HAP-1 (cell line): Measurements from ENCODE around the gene BSCL2.
"Not testable (repeated sequence)": the region's sequence is repeated elsewhere in the genome, so short reads cannot be mapped to it uniquely, and the experiment has no call there.

Source experiments
- DNase-seq, 2 experiments: peaks; one replicate each; pipeline ENCODE4 v3.0.0-alpha.2; 2016 to 2020; ENCODE audit warnings: low spot score in 2 of 2
- H3K27me3 ChIP-seq: fragments of 250-450 bp; sonication (Bioruptor Pico); 2 replicates; pipeline ENCODE4 v1.5.1; 2020; ENCODE audit warnings: low read depth, mild to moderate bottlenecking, moderate library complexity
- H3K36me3 ChIP-seq: fragments of 250-450 bp; sonication (Bioruptor Pico); replicated peaks from 2 replicates; pipeline ENCODE4 v1.5.1; 2020; ENCODE audit warnings: mild to moderate bottlenecking
- H3K4me1 ChIP-seq: fragments of 250-450 bp; sonication (Bioruptor Pico); 2 replicates; pipeline ENCODE4 v1.5.1; 2020; ENCODE audit warnings: mild to moderate bottlenecking
- H3K4me3 ChIP-seq: fragments of 250-450 bp; sonication (Bioruptor Pico); 2 replicates; pipeline ENCODE4 v1.5.1; 2020; ENCODE audit warnings: mild to moderate bottlenecking, moderate library complexity
- H3K9me3 ChIP-seq: fragments of 250-450 bp; sonication (Bioruptor Pico); 2 replicates; pipeline ENCODE4 v1.5.1; 2020; ENCODE audit warnings: mild to moderate bottlenecking, moderate library complexity
- in situ Hi-C: fragments of 300-500 bp; cut with MboI; formaldehyde crosslinking; loops from 3 replicates; pipeline ENCODE4 v1.14.3; 2020; ENCODE audit warnings: low sequenced_read_pairs, inconsistent platforms, mixed read lengths

The BSCL2 gene

DNA sequence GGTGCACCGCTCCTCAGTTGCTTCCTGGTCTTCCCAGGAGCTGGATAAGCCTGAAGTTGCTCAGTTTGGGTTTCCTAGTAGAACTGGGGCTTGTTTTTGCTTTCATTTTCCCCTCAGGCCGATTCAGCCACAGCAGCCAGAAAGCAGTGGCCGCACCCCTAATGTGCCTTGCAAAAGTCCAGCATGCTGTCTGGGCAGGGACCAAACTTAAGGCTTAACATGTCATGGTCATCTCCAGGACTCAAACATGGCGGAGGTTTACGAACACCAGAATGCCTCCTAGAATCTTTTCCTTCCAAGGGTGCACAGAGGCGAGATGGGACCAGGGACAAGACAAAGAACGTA, 2.7 kb upstream of the BSCL2 start:
- no peaks in the 10 kb centered on the region for H3K27me3 ChIP-seq
- peaks cover 11% of the 10 kb centered on the region for H3K4me1 ChIP-seq
- no peaks in the 10 kb centered on the region for H3K9me3 ChIP-seq
- no peak for DNase-seq
- in situ Hi-C loops: no loop called here
- H3K4me3 ChIP-seq: no peak overlapping the region
- H3K36me3 ChIP-seq: peaks cover 85% of the 10 kb centered on the region

DNA sequence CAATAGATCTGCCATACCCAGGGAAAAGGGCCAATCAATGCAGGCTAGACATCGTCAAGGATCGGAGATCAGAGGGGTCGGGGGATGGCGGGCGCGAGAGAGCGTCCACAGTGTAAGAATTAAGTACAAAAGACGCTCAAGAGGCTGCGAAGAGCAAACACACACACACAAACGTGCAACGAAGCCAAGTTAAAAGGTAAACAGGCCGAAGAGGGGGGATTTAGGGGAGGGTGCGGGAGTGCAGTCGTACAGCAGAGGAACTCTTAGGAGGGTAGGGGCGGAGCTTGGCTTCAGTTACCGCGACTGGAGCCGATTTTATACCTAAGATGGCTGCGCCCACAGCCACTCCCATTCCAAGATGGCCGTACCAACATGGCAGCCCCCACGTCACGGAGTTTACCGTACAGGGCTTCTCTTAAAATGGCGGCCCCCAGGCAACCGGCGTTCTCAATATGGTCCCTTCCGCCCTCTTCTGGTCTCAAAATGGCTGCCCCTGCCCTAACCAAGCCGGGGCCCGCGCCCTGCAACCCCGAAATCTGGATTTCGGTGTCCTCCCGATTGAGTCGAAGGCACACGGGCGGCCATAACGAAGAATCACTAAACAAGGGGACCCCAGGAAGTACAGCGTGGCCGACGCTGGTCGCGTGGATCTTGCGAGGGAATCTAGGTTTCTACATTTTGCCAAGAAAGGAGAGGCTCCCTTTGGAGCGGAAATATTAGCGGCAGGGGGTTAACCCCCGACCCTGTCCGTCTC, 2.2 kb upstream of the BSCL2 start:
- H3K27me3 ChIP-seq: no peaks in the 10 kb centered on the region
- no peak for DNase-seq
- no peaks in the 10 kb centered on the region for H3K9me3 ChIP-seq
- no peak overlapping the region for H3K4me3 ChIP-seq
- H3K36me3 ChIP-seq: peaks cover 85% of the 10 kb centered on the region
- peaks cover 11% of the 10 kb centered on the region for H3K4me1 ChIP-seq
- in situ Hi-C loops: no loop called here

DNA sequence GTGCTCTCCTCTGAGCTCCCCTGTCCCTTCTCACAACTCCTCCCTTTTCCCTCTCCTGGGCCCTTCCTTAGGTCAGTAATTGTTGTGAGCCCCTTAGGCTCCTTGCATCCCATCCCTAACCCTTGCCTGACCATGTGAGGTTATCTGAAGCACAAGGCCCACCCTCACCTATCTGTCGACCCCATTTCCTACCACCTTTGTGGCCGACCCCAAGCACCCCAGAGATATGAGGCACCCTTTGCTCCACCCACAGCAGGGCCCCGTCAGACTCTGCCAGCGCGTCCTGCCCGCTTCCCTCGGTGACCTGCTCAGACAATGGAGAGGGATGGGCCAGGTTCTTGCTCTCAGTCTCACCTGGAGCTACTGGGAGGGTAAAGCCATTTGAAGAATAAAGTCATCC, 1.6 kb upstream of the BSCL2 start:
- no peak overlapping the region for H3K4me3 ChIP-seq
- peaks cover 11% of the 10 kb centered on the region for H3K4me1 ChIP-seq
- H3K27me3 ChIP-seq: no peaks in the 10 kb centered on the region
- H3K36me3 ChIP-seq: peaks cover 81% of the 10 kb centered on the region
- no peak for DNase-seq
- in situ Hi-C loops: no loop called here
- H3K9me3 ChIP-seq: no peaks in the 10 kb centered on the region

DNA sequence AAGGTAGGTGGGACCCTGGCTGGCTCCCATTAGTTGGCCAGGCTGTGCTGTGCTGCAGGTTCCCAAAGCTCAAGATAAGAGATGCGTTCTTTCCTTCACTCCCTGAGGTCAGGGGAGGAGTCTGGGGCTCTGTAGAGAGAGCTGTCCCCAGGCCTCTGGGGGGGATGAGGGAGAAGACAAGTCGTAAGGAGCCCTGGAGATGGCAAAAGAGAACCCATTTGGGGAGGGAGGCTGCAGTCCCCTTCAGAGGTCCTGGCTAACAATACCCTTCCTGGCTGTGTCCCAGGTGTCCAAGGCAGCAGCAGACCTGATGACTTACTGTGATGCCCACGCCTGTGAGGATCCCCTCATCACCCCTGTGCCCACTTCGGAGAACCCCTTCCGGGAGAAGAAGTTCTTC, 1.2 kb upstream of the BSCL2 start:
- no peaks in the 10 kb centered on the region for H3K9me3 ChIP-seq
- H3K36me3 ChIP-seq: peaks cover 81% of the 10 kb centered on the region
- no peaks in the 10 kb centered on the region for H3K27me3 ChIP-seq
- in situ Hi-C loops: no loop called here
- H3K4me1 ChIP-seq: peaks cover 11% of the 10 kb centered on the region
- no peak for DNase-seq
- H3K4me3 ChIP-seq: no peak overlapping the region

DNA sequence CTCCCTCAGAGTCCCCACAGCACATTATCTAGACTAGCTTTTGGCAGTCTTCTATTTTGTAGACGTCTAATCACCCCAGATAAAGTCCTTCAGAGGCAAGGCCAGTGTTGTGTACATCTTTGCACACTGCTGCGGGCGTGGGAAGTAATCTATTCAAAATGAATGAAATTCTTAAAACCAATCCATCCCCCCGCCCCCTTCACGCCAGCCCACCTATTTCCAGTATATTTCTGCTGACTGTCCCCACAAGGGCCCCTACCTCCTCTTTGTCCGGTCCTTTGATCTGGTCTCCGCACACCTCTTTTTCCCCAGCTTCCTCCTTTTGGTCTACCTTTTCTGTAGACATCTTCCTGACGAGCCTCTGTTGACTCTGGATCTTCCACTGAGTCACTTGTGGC, 375 bp downstream of the BSCL2 start:
- H3K4me1 ChIP-seq: peaks cover 11% of the 10 kb centered on the region
- peaks cover 73% of the 10 kb centered on the region for H3K36me3 ChIP-seq
- H3K4me3 ChIP-seq: no peak overlapping the region
- no peak for DNase-seq
- no peaks in the 10 kb centered on the region for H3K9me3 ChIP-seq
- in situ Hi-C loops: no loop called here
- no peaks in the 10 kb centered on the region for H3K27me3 ChIP-seq

DNA sequence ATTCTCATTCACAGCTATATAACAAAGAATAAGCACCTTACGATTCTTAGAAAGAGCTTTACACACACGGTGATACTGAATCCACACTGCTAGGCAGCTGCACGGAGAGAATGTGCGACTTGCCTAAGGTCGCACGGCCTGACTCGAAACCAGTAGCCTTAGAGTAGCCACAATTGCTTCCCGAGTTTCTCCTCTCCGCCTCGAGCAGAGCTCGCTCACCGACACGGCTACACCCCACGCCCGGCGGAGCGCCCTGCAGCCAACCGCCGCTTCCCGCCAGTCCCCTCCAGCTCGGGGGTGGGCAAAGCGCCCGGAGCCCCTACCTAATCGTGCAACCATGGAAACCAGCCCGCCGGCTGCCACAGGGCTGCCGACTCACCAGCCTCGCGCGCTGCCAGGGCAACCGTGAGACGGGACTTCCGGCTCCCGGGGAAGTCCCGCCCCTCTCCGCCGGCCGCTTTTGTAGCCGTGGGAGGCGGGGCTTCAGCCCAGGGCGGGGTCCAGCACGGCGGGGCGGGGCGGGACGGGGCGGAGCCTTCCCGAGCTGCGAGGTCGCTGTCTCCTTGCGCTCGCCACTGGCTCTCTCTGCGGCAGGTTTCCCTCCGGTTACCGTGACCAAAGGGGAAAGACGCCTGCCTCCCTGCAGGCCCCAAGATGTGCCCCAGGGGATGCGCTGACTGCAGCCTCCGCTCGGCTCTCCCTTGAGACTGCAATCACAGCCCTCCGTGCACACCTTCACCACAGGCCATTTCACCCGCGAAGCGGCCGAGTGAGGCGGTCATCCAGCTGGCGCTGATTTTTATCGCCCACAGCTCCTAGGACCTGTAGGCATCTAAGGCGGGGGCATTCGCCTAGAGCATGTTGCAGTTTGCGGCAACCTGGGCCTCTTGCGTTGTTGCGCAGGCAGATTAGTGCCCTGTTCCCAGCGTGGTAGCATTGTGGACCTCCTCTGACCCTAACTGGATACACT, 1.1 kb downstream of the BSCL2 start:
- DNase-seq: peak; percentile 84 to 94

DNA sequence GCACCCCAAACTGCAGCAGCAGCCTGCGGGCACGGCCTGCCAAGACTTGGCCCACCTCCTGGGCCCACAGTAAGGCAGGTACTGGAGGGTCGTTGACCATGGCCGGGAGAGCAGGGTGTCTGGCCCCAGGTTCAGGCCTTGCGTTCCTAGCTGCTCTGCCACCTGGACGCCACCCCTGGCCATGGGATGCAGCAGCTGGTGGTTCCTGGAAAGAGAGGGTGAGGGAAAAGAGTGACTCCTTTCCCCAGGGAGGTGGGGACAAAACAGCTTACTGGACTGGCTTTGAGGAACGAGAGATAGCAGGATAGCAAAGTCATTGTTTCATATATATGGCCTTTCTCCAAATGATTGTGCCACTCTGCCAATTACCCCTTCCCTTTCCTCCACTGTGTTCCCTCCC, 1.8 kb downstream of the BSCL2 start:
- peaks cover 11% of the 10 kb centered on the region for H3K4me1 ChIP-seq
- no peaks in the 10 kb centered on the region for H3K9me3 ChIP-seq
- in situ Hi-C loops: no loop called here
- no peaks in the 10 kb centered on the region for H3K27me3 ChIP-seq
- peaks cover 73% of the 10 kb centered on the region for H3K36me3 ChIP-seq
- peak overlapping the region; percentile 68 for H3K4me3 ChIP-seq
- no peak for DNase-seq

More for the DNA sequence above, 1.1 kb downstream of the BSCL2 start:
- Histone ChIP-seq H3K4me1 (peaks cover 11% of the 10 kb centered on the region), H3K36me3 (peaks cover 73% of the 10 kb centered on the region), H3K27me3 (no peaks in the 10 kb centered on the region), H3K9me3 (no peaks in the 10 kb centered on the region), H3K4me3 (peak overlapping the region; percentile 68)
- in situ Hi-C loops: no loop called here

DNA sequence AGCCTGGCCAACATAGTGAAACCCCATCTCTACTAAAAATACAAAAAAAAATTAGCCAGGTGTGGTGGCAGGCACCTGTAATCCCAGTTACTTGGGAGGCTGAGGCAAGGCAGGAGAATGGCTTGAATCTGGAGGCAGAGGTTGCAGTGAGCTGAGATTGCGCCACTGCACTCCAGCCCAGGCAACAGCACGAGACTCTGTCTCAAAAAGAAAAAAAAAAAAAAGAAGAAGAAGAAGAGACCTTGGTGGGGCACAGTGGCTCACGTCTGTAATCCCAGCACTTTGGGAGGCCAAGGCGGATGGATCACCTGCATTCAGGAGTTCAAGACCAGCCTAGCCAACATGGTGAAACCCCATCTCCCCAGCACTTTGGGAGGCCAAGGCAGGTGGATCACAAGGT, 3.3 kb downstream of the BSCL2 start:
- in situ Hi-C loops: not testable (repeated sequence)

DNA sequence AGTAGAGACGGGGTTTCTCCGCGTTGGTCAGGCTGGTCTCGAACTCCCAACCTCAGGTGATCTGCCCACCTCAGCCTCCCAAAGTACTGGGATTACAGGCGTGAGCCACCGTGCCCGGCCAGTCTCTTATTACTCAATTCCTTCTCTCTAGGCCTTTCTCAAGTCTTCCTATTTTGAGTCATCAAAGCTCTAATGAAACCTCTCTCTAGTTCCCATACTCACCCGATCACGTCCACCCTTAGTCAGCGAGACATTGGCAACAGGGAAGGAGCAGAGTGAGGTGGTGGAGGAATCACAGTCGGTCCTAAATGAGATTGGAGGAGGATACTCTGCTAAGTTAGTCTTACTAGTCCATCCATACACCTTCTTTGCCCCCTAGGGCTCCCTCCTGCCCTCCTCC, 5.0 kb downstream of the BSCL2 start:
- in situ Hi-C loops: no loop called here

More for the DNA sequence above, 3.3 kb downstream of the BSCL2 start:
- not testable (repeated sequence) for H3K9me3 ChIP-seq, DNase-seq, H3K4me3 ChIP-seq, H3K27me3 ChIP-seq
- Histone ChIP-seq H3K4me1 (peaks cover 11% of the 10 kb centered on the region), H3K36me3 (peaks cover 64% of the 10 kb centered on the region)

DNA sequence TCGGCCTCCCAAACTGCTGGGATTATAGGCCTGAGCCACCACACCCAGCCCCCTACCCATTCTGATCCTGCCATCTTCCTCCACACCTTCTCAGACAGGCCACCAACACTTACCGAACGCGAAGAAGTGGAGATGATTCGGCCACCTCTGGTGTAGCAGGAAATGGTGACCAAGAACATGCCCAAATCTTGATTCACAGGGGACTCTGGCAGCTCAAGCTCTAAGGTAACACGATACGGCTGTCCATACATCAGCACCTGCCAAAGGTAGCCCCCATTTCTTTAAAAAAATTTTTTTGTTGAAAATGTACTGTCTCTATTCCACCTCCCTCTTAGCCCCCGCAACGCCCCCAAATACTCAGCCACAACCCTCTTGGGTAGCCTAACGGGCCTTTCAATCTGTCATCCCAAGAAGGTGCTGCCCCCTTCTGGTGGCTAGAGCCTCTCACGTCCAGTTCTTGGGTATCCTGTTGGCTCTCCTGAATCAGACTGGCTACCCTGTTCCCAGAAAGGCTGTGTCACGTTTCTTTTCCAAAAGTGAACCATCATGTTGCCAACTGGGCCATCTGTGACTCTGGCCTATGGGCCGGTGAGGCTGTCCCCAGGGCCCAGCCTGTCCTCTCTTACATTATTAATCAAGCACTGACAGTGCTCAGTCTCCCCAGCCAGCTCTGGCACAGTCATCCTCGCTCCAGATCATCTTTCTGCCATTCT, 12.6 kb downstream of the BSCL2 start:
- in situ Hi-C loops: loop anchor here (10.0 kb wide), 1 partner anchor 300 kb away; no protein-coding TSS in a partner anchor
- peaks cover 42% of the 10 kb centered on the region for H3K36me3 ChIP-seq
- H3K4me3 ChIP-seq: no peak overlapping the region
- H3K9me3 ChIP-seq: no peaks in the 10 kb centered on the region
- no peaks in the 10 kb centered on the region for H3K4me1 ChIP-seq
- no peaks in the 10 kb centered on the region for H3K27me3 ChIP-seq
- DNase-seq: peak; percentile 56 to 84

More for the DNA sequence above, 5.0 kb downstream of the BSCL2 start:
- Histone ChIP-seq H3K9me3 (no peaks in the 10 kb centered on the region), H3K4me1 (peaks cover 11% of the 10 kb centered on the region), H3K27me3 (no peaks in the 10 kb centered on the region), H3K4me3 (no peak overlapping the region), H3K36me3 (peaks cover 47% of the 10 kb centered on the region)
- no peak for DNase-seq

DNA sequence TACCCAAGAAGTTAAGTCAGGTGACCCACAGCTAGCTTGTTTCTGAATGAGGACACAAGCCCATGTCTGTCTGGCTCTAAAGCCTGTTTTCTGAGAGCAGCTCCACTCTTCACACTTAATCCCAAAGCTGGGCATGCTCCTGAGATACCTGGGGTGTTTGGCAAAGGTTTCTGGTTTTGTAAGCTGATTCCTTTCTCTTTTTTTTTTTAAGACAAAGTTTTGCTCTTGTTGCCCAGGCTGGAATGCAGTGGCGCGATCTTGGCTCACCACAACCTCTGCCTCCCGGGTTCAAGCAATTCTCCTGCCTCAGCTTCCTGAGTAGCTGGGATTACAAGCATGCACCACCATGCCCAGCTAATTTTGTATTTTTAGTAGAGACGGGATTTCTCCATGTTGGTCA, 13.6 kb downstream of the BSCL2 start:
- not testable (repeated sequence) for H3K4me3 ChIP-seq, DNase-seq, H3K9me3 ChIP-seq, H3K27me3 ChIP-seq, H3K4me1 ChIP-seq
- in situ Hi-C loops: loop anchor here (10.0 kb wide), 1 partner anchor 299 kb away; no protein-coding TSS in a partner anchor
- H3K36me3 ChIP-seq: peaks cover 43% of the 10 kb centered on the region

DNA sequence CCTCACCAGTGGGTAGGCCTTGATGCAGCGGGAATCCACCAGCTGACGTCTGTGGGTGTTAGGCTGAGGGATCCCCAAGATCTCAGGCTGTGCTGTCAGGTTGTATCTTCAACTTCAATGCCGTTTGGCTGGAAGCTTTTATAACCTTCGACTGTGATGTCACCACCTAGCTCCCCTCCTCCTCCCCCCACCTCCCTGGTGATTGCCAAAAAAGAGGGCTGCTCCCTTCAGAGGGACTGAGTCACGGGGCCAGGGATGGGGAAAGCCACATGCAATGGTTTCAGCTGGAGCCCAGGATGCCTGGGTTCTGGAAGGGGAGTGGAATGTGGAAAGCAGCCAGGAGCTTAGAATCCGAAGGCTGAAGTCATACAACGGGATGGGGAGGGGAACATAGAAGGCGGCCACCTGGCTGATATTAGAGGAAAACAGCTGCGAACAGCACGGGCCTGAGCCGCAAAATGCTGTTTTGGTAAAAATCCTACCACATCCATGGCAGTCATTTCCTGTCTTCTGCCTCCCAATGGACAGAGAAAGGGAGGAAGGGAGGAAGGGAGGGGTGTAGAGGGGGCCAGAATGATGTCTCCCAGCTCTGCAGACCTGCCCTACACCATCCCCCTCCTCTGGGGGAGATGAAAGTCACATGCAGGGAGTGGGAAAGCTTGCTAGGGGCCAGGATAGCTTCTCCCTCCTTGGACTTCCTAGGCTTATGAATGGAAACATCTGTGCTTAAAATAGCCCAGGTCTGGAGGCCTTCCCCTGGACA, 17.6 kb downstream of the BSCL2 start, which contains the start of gene LRRN4CL:
Gene LRRN4CL (minus strand): TSS at position 110 of the 763 bp plus-strand sequence. CDS start 1,022 bp downstream, outside the sequence.
- no peaks in the 10 kb centered on the region for H3K4me1 ChIP-seq
- H3K9me3 ChIP-seq: no peaks in the 10 kb centered on the region
- H3K36me3 ChIP-seq: peaks cover 43% of the 10 kb centered on the region
- no peak for DNase-seq
- in situ Hi-C loops: loop anchor here (10.0 kb wide), 1 partner anchor 295 kb away; no protein-coding TSS in a partner anchor
- no peak within 1 kb of the TSS for H3K4me3 ChIP-seq
- H3K27me3 ChIP-seq: no peaks in the 10 kb centered on the region

DNA sequence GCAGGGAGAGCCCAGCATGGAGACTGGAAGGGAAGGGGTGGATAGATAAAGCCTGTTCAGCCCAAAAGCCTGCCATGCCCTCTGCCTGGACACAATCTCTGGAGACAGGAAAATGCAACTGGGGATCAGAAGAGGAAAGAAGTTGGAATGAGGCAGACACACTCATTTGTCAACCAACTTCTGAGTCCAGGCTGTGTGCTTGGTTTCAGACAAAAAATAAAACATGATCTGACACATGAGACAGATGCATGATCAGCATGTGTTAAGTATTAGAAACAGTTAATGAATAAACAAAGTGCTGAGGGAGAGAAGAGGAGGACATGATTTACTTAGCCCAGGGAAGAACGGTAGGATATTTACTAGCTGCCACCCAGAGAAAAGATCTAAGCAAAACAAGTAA, 18.7 kb downstream of the BSCL2 start:
- Histone ChIP-seq H3K4me1 (no peaks in the 10 kb centered on the region), H3K36me3 (peaks cover 33% of the 10 kb centered on the region), H3K27me3 (no peaks in the 10 kb centered on the region), H3K9me3 (no peaks in the 10 kb centered on the region), H3K4me3 (no peak overlapping the region)
- in situ Hi-C loops: no loop called here
- DNase-seq: no peak
